HepG2 (cell line): ENCODE results near the gene MARCHF2. TPM values are rescaled to one million over a fixed set of nuclear protein-coding genes. Genes with fewer than 3 reads are reported as not detected.

Source experiments
- ATAC-seq: fragments of 200-7000 bp; cut with Tn5 transposase; 3 replicates; pipeline ENCODE4 v1.9.1; 2020; ENCODE audit warnings: mild to moderate bottlenecking, moderate library complexity
- BruUV-seq: library from RNA; stranded (reverse); fragments of 400-500 nt; replicated peaks from 2 replicates; lab custom pipeline; 2021; lab: Mats Ljungman, UMichigan
- CTCF ChIA-PET: fragments of 300-600 bp; formaldehyde crosslinking; extraction: SDS; loops from one replicate; lab custom pipeline; 2021; ENCODE audit warnings: low total read pairs, inconsistent platforms, low intra/inter-chr PET ratio; lab: Yijun Ruan, JAX
- POLR2A ChIA-PET: fragments of 350-600 bp; sonication (Branson Sonifier 250); formaldehyde crosslinking; loops from one replicate; lab custom pipeline; 2020; ENCODE audit warnings: antibody characterized with exemption, inconsistent platforms; lab: Yijun Ruan, JAX
- DNase-seq: peaks from one replicate; pipeline ENCODE4 v3.0.0-alpha.2; 2015; ENCODE audit warnings: low spot score
- FAIRE-seq: peaks from 3 replicates; lab custom pipeline; 2011; peaks lifted over from hg19 to GRCh38; lab: Jason Lieb, UNC
- H2AFZ ChIP-seq: one replicate; pipeline ENCODE4 v1.6.1; 2011; ENCODE audit warnings: low read length, inconsistent platforms
- H3K27ac ChIP-seq: fragments of 300-600 bp; 3 replicates; pipeline ENCODE4 v1.8.0; 2011; ENCODE audit warnings: mixed run types, mild to moderate bottlenecking, mixed read lengths, low read length, inconsistent platforms; ENCODE audit not compliant: insufficient read depth; ENCODE audit errors: extremely low read length
- H3K27me3 ChIP-seq, 2 experiments: fragments of 200-600 bp in 1 of 2; 2 replicates in 1 of 2; 3 replicates in 1 of 2; pipeline versions ENCODE4 v1.6.0 to v1.8.0; 2011; ENCODE audit warnings: low read length in 2 of 2, mild to moderate bottlenecking in 2 of 2, moderate library complexity in 2 of 2, inconsistent platforms in 1 of 2; ENCODE audit not compliant: insufficient read depth in 2 of 2, control insufficient read depth in 1 of 2
- H3K36me3 ChIP-seq, 2 experiments: fragments of 200-600 bp in 1 of 2; replicated peaks in 1 of 2; 2 replicates in 1 of 2; 3 replicates in 1 of 2; pipeline versions ENCODE4 v1.5.1 to v1.8.0; 2011; ENCODE audit warnings: low read length in 2 of 2, inconsistent platforms in 1 of 2; ENCODE audit not compliant: insufficient read depth in 2 of 2, control insufficient read depth in 1 of 2
- H3K4me1 ChIP-seq: 2 replicates; pipeline ENCODE4 v1.5.1; 2012; ENCODE audit warnings: low read length, inconsistent platforms; ENCODE audit not compliant: insufficient read depth
- H3K4me2 ChIP-seq: 2 replicates; pipeline ENCODE4 v1.6.0; 2011; ENCODE audit warnings: low read depth, low read length, inconsistent platforms
- H3K4me3 ChIP-seq, 3 experiments: fragments of 200-600 bp in 1 of 3; sonication (generic), shearing (Covaris generic) in 1 of 3; replicated peaks in 1 of 3; 2 replicates each; pipeline ENCODE4 v1.5.1; 2011 to 2016; ENCODE audit warnings: low read length in 3 of 3, inconsistent platforms in 2 of 3, low read depth in 2 of 3, mild to moderate bottlenecking in 2 of 3, control low read depth in 1 of 3, mixed read lengths in 1 of 3; ENCODE audit not compliant: insufficient read depth in 1 of 3
- H3K79me2 ChIP-seq: one replicate; pipeline ENCODE4 v1.6.1; 2011; ENCODE audit warnings: low read length, inconsistent platforms; ENCODE audit not compliant: insufficient read depth
- H3K9ac ChIP-seq: 2 replicates; pipeline ENCODE4 v1.6.0; 2011; ENCODE audit warnings: mild to moderate bottlenecking, low read depth, low read length, inconsistent platforms; ENCODE audit not compliant: insufficient read depth
- H3K9me3 ChIP-seq: 2 replicates; pipeline ENCODE4 v1.5.1; 2012; ENCODE audit warnings: mild to moderate bottlenecking, low read length
- H4K20me1 ChIP-seq: 2 replicates; pipeline ENCODE4 v1.6.0; 2011; ENCODE audit warnings: inconsistent platforms, mild to moderate bottlenecking, low read length, moderate library complexity; ENCODE audit not compliant: insufficient read depth
- AGO2 ChIP-seq: fragments of 200-400 bp; formaldehyde crosslinking; optimal IDR thresholded peaks from 2 replicates; pipeline ENCODE3; 2017; ENCODE audit warnings: mild to moderate bottlenecking, low read depth, low read length, moderate library complexity
- ATF2 ChIP-seq: sonication (generic); formaldehyde crosslinking; IDR thresholded peaks from 2 replicates; pipeline ENCODE4 v1.4.0; 2020; ENCODE audit warnings: missing genetic modification reagents
- ZBTB33 ChIP-seq: sonication (generic); formaldehyde crosslinking; IDR thresholded peaks from 2 replicates; pipeline ENCODE4 v1.4.0; 2020; ENCODE audit warnings: missing genetic modification reagents
- ZBTB38 ChIP-seq: sonication (generic); formaldehyde crosslinking; IDR thresholded peaks from 2 replicates; pipeline ENCODE4 v1.5.1; 2020; ENCODE audit warnings: mild to moderate bottlenecking, missing genetic modification reagents
- ZNF335 ChIP-seq: sonication (generic); formaldehyde crosslinking; IDR thresholded peaks from 2 replicates; pipeline ENCODE4 v1.4.0; 2020; ENCODE audit warnings: missing genetic modification reagents
- ZNF33B ChIP-seq: sonication (generic); formaldehyde crosslinking; IDR thresholded peaks from 2 replicates; pipeline ENCODE4 v1.5.1; 2020; ENCODE audit warnings: mild to moderate bottlenecking, missing genetic modification reagents
- WGBS: methylation state at CpG from one replicate; pipeline ENCODE4 v1.1.6; 2017; ENCODE audit warnings: low lambda C conversion rate; 5-methylcytosine and 5-hydroxymethylcytosine counted together
- in situ Hi-C: cut with HindIII; loops from 2 replicates; pipeline ENCODE4 v1.10.0; 2017; ENCODE audit warnings: low pct_unique_long_range_greater_than_20kb; ENCODE audit not compliant: extremely low pct_ligation_motif_present
- intact Hi-C: fragments of 100-400 bp; cut with micrococcal nuclease; formaldehyde crosslinking; loops from one replicate; pipeline ENCODE4 v1.10.0; 2022; ENCODE audit not compliant: unreplicated experiment
- polyA plus RNA-seq, 8 experiments: library from polyadenylated mRNA; depleted of rRNA in 3 of 8; stranded (reverse) in 7 of 8; unstranded in 1 of 8; fragments of >200 nt; fragmentation: Illumina TruSeq in 4 of 8; extraction: Trizol in 4 of 8; gene quantifications; 2 replicates each; pipeline versions ENCODE4 v1.2.1 to v1.2.3, GENCODE V29; 2011 to 2016; ENCODE audit warnings: low read depth in 4 of 8, missing spikeins in 1 of 8, mixed read lengths in 1 of 8; ENCODE audit not compliant: insufficient read depth in 1 of 8
- total RNA-seq, 5 experiments: library from RNA; depleted of rRNA; stranded (reverse); fragments of >200 nt; fragmentation: Illumina TruSeq; extraction: Trizol; gene quantifications; 2 replicates each; pipeline ENCODE4 v1.2.3, GENCODE V29; 2016; ENCODE audit warnings: low read depth in 1 of 5

Gene MARCHF2
- total and polyA plus RNA-seq, 2 of the 13 experiments (the other 11 are each of a cell fraction or from before 2014, with no cell fraction given) = 12.7 to 13.0 TPM

DNA sequence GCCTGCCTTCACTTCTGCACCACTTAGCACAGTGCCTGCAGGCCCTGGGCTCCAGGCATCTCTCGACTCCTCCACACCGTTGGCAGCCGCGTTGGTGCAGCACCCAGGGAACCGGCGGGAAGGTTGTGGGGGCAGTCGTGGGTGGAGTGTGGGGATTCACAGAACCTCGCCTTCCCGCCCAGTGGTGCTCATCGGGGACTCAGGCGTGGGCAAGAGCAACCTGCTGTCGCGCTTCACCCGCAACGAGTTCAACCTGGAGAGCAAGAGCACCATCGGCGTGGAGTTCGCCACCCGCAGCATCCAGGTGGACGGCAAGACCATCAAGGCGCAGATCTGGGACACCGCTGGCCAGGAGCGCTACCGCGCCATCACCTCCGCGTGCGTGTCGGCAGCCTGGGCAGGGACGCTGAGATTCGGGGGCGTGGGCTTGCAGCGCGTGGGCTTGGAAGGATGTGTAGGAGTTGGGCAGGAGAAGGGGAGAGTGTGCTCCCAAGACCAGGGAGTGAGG is 13.4 kb upstream of the MARCHF2 start:
- Histone ChIP-seq H3K4me3 (no peak overlapping the region), H3K36me3 (peaks cover 7 to 20% of the 10 kb centered on the region in 2 experiments; a peak in 4 of 5 replicates), H3K79me2 (peaks cover 28% of the 10 kb centered on the region), H2AFZ (no peak overlapping the region), H3K4me2 (no peak overlapping the region), H4K20me1 (peaks cover 3% of the 10 kb centered on the region), H3K9ac (no peak overlapping the region), H3K27me3 (no peaks in the 10 kb centered on the region), H3K4me1 (peaks cover 36% of the 10 kb centered on the region), H3K27ac (no peak overlapping the region), H3K9me3 (no peaks in the 10 kb centered on the region)
- 98% methylated on average over 29 of the region's 34 CpGs for WGBS
- TF ChIP-seq ZBTB38 (CRISPR knock-in tag) (peak; percentile 43; the same call in 1 of the 2 replicates), ZBTB33 (CRISPR knock-in tag) (0 out of 2 replicates have a peak, but pooled peaks have one; percentile 17), ATF2 (CRISPR knock-in tag) (no peak)
- FAIRE-seq (no peak), DNase-seq (no peak), ATAC-seq (no peak)
- in situ Hi-C loops (loop anchor here (5.0 kb wide), 1 partner anchor 47 kb away; no protein-coding TSS in a partner anchor), intact Hi-C loops (no loop called here)
- BruUV-seq = no TSS peak
- CTCF ChIA-PET = no interaction called here
- POLR2A ChIA-PET = no interaction called here

- Histone ChIP-seq H3K4me3 (no peak overlapping the region), H3K36me3 (peaks cover 9 to 23% of the 10 kb centered on the region in 2 experiments; a peak in 4 of 5 replicates), H3K27me3 (no peaks in the 10 kb centered on the region), H3K9ac (no peak overlapping the region), H4K20me1 (no peaks in the 10 kb centered on the region; the same call in 1 of the 2 replicates), H3K79me2 (peaks cover 11% of the 10 kb centered on the region), H3K4me2 (no peak overlapping the region), H3K9me3 (no peaks in the 10 kb centered on the region), H2AFZ (no peak overlapping the region), H3K4me1 (peaks cover 21% of the 10 kb centered on the region), H3K27ac (no peak overlapping the region)
- POLR2A ChIA-PET = no interaction called here
- 98% methylated on average over 20 of the region's 21 CpGs for WGBS
- TF ChIP-seq ZNF335 (CRISPR knock-in tag) (no peak), ZNF33B (no peak), AGO2 (peak; percentile 42)
- DNase-seq (no peak), FAIRE-seq (no peak), ATAC-seq (no peak)
- intact Hi-C loops (no loop called here), in situ Hi-C loops (no loop called here)
- CTCF ChIA-PET = no interaction called here
- no TSS peak for BruUV-seq
Observed at GRCh38 chr19:8401981-8402411, 11.1 kb upstream of the MARCHF2 start.
